Measurements from ENCODE around the gene LRRC37A3. TPM values are rescaled to one million over a fixed set of nuclear protein-coding genes. Genes with fewer than 3 reads are reported as not detected.
"Not testable (repeated sequence)": the region's sequence is repeated elsewhere in the genome, so short reads cannot be mapped to it uniquely, and the experiment has no call there.

The LRRC37A3 gene
- total RNA-seq, 1 donor from 2014 or later: 26.1 TPM

- H3K27ac ChIP-seq (ENCODE audit: low read depth, low read length); H3K9ac ChIP-seq (ENCODE audit: low read depth in 1 of 3, low read length in 3 of 3); H3K9me3 ChIP-seq (ENCODE audit: control insufficient read depth in 3 of 3, low read length in 3 of 3); H3K36me3 ChIP-seq (ENCODE audit: control insufficient read depth in 3 of 3, insufficient read depth in 3 of 3, low read length in 3 of 3); H3K4me3 ChIP-seq (ENCODE audit: low read length in 3 of 3); H3K4me1 ChIP-seq (ENCODE audit: control insufficient read depth in 3 of 3, insufficient read depth in 3 of 3, low read length in 3 of 3); H3K27me3 ChIP-seq (ENCODE audit: control insufficient read depth in 3 of 3, insufficient read depth in 3 of 3, low read length in 3 of 3): not testable (repeated sequence)
These were observed 110.9 kb downstream of the LRRC37A3 start for GRCh38 chr17:64808178-64808977.

Small RNA genes lying within 50 kb of the gene (small RNA-seq; reads per million reads assigned to genes)
- gene AC037487.3: not detected
- gene AC103810.6: not detected
- gene AC103810.7: not detected
- not detected for gene RDM1P4
- gene RN7SL404P: not detected
- not detected for gene RNU7-115P

Other genes starting within 250 kb of the LRRC37A3 start
- 37.1 TPM for gene GNA13, start 137.3 kb upstream of the LRRC37A3 start, total RNA-seq
- 3.1 TPM for gene RGS9, start 217.9 kb upstream of the LRRC37A3 start, total RNA-seq